HG03575 (cell line): ENCODE measurements around the gene BCL11B.

ENCODE experiments used
- ATAC-seq: cut with Tn5 transposase; IDR thresholded peaks from one replicate; pipeline ENCODE4 v1.9.1; 2021; ENCODE audit not compliant: unreplicated experiment, insufficient number of reproducible peaks, low FRiP score; ENCODE audit errors: extremely low read depth

Gene BCL11B

GRCh38 chr14:99258876-99259726 is 12.9 kb downstream of the BCL11B start:
- ATAC-seq, result no peak

- no peak for ATAC-seq
Observed at GRCh38 chr14:99258341-99258861, 13.6 kb downstream of the BCL11B start.

DNA sequence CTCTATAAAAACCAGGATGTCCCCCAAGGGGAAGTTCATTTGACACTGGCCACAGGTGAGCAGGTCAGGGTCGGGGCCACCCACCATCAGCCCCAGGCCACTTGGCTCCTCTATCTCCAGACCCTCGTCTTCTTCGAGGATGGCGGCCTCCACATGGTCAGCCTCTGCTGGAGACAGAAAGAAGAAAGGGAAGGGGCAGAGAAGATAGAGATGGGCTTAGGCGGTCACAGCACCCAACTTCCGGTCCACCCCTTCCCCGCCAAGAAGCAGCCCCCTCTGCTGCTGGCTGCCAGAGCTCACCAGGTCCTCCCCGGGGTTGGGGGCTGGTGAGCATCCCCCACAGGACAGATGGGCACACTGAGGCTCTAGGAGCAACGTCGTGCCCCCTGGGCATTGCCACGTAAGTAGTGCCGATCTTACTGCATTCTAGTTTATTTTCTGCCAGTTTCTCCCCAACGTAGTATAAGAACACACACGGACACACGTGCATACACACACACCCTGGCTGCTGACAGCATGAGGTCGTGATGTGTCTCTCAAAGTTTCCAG is 14.2 kb downstream of the BCL11B start:
- ATAC-seq, result no peak

GRCh38 chr14:99257122-99257672 is 14.8 kb downstream of the BCL11B start:
- no peak for ATAC-seq

- no peak for ATAC-seq
Observed at GRCh38 chr14:99256483-99256874, 15.5 kb downstream of the BCL11B start.

- ATAC-seq, result no peak
Observed at GRCh38 chr14:99255621-99256482, 16.1 kb downstream of the BCL11B start.

- ATAC-seq, result no peak
Observed at GRCh38 chr14:99254328-99255009, 17.5 kb downstream of the BCL11B start.

DNA sequence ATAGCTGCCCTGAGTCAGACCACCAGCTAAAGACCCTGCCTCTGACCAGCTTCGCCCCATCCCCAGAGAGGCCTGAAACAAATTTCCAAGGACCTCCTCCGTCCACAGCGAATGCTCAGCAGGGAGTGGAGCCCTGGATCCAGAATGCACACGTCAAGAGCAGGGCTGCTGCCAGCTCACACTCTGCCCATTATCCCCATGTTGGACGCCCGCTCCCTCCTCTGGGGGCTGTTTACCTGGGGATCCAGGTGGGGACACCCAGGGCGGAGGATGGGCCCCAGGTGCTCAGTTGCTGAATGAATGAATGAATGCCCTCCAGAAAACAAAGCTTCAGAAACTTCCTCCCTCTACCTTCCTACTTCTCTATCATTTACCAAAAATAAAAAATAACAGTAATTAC is 18.1 kb downstream of the BCL11B start:
- no peak for ATAC-seq

DNA sequence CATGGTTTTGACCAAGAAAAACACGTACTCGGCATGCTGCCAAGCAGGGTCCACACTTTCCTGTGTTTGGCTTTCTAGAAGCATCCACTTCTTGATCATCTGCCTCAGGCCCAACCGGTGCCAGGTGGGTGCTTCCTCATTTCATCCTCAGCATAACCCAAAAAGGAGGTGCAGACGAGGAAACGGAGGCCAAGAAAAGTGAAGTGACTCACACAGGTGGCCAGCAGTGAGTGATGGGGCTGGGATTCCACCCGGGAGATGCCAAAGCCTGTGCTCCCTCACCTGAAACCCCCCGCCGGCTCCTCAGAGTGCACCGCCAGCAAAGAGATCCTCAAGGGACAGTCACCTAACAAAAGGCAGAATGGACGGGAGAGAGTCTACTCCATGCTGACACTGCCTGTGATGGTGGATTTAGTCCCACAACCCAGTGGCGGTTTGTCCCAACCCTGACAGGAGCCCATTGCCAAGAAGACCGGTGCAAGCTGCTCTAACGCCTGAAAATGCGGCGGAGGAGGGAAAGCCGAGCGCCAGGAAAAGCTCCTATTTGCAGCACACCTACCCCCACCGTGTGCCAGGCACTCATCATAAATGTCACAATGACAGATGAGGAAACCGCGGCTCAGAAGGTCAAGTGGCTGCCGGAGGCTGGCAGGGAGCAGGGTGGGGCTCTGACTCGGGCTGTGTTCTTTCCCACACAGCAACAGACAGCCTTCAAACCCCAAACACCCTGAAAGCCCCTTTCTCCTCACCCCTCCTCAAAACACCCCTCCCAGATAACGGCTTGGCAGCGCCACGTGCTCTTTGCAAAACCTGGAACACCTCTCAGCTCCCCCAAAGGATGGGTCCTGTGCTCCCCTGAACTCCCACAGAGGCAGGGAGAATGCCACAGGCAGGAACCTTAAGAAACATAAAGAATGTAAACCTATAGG is 18.8 kb downstream of the BCL11B start:
- no peak for ATAC-seq

- no peak for ATAC-seq
Observed at GRCh38 chr14:99252443-99252939, 19.5 kb downstream of the BCL11B start.

GRCh38 chr14:99251721-99252120 is 20.3 kb downstream of the BCL11B start:
- no peak for ATAC-seq

GRCh38 chr14:99250636-99251208 is 21.3 kb downstream of the BCL11B start:
- no peak for ATAC-seq

- ATAC-seq, result no peak
Observed at GRCh38 chr14:99249389-99249788, 22.6 kb downstream of the BCL11B start.

DNA sequence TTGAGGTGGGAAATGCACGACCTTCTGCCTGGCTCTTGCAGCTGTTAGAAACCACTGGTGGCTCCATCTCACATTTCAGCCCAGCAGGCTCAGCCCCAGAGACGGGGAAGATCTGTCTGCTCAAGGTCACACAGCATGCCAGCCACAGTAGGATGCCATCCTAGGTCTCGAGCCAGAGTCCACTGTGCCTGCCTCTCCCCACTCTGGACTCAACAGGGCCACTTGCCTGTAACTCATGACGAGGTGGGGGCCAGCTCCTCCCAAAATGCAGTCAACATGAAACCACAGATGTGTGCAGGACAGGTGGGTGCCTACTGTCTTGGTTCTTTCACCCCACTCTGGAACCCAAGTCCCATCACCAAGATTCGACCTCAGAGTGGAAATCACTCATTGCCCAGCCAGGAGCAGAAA is 23.2 kb downstream of the BCL11B start:
- ATAC-seq, result no peak

GRCh38 chr14:99247772-99248171 is 24.2 kb downstream of the BCL11B start:
- no peak for ATAC-seq

DNA sequence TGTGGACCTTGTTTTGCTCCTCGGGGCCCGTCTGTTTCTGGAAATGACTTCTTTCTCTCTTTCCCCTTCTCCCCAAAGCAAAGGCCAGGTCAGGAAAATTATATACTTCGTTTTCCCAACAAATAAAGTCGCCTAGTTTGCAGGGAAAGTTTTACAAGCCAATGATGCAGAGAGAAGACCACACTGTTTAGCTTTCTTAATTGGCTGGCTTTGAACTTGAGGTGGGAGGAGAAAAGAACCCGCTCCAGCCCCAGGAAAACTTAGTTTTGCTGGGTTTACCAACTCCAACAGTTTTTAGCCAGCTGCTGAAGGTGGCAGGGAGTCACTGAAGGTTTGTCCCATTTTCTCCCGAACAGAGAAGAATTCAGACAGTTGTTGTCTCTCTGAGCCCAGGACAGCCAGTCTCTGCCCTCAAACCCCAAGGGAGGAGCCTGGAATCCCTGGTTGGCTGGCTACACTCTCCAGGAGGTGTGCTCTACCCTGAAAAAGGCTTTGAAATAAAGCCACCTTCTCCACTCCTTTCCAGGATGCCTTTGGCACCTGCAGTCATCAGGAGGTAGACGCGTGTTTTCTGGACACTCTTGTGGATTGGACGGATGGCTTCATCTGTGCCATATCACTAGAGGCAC is 24.8 kb downstream of the BCL11B start:
- no peak for ATAC-seq

- ATAC-seq, result no peak
Observed at GRCh38 chr14:99246536-99247097, 25.4 kb downstream of the BCL11B start.
